Ramos (cell line): Measurements from ENCODE around the gene DNAJB12.
"Not testable (repeated sequence)": the region's sequence is repeated elsewhere in the genome, so short reads cannot be mapped to it uniquely, and the experiment has no call there.

Experiments
- in situ Hi-C: fragments of 300-500 bp; cut with MboI; formaldehyde crosslinking; loops from one replicate; pipeline ENCODE4 v1.14.3; 2022; ENCODE audit warnings: low sequenced_read_pairs; ENCODE audit not compliant: unreplicated experiment

Gene DNAJB12

GRCh38 chr10:72354356-72355213, at the start of gene DNAJB12:
DNAJB12 (minus strand) TSS chr10:72354919; CDS start chr10:72354897, 22 bp downstream.
- in situ Hi-C loops: loop anchor here (25.0 kb wide), 1 partner anchor 808 kb away; the partner anchor contains the start of genes ECD and FAM149B1

- in situ Hi-C loops: not testable (repeated sequence)
Measured at GRCh38 chr10:72395581-72395980, 40.9 kb upstream of the DNAJB12 start.

- in situ Hi-C loops: no loop called here
Measured at GRCh38 chr10:72392571-72392970, 37.9 kb upstream of the DNAJB12 start.

GRCh38 chr10:72390764-72391163, 36.0 kb upstream of the DNAJB12 start:
- in situ Hi-C loops: no loop called here

GRCh38 chr10:72389716-72390115, 35.0 kb upstream of the DNAJB12 start:
- in situ Hi-C loops: no loop called here

GRCh38 chr10:72389014-72389413, 34.3 kb upstream of the DNAJB12 start:
- in situ Hi-C loops: no loop called here

GRCh38 chr10:72388062-72388461, 33.3 kb upstream of the DNAJB12 start:
- in situ Hi-C loops: no loop called here

GRCh38 chr10:72386916-72387586, 32.3 kb upstream of the DNAJB12 start:
- in situ Hi-C loops: no loop called here

GRCh38 chr10:72385724-72386123, 31.0 kb upstream of the DNAJB12 start:
- in situ Hi-C loops: no loop called here

GRCh38 chr10:72384982-72385381, 30.3 kb upstream of the DNAJB12 start:
- in situ Hi-C loops: not testable (repeated sequence)

GRCh38 chr10:72379776-72380175, 25.1 kb upstream of the DNAJB12 start:
- in situ Hi-C loops: no loop called here

GRCh38 chr10:72379062-72379461, 24.3 kb upstream of the DNAJB12 start:
- in situ Hi-C loops: no loop called here

- in situ Hi-C loops: no loop called here
Measured at GRCh38 chr10:72375585-72375984, 20.9 kb upstream of the DNAJB12 start.

GRCh38 chr10:72375173-72375572, 20.5 kb upstream of the DNAJB12 start:
- in situ Hi-C loops: no loop called here

- in situ Hi-C loops: loop anchor here (25.0 kb wide), 1 partner anchor 792 kb away; the partner anchor contains the start of genes ECD and FAM149B1
Measured at GRCh38 chr10:72370201-72370722, 15.5 kb upstream of the DNAJB12 start.

GRCh38 chr10:72367301-72367960, 12.7 kb upstream of the DNAJB12 start:
- in situ Hi-C loops: loop anchor here (10.0 to 25.0 kb wide), 2 partner anchors 467 to 795 kb away; partner anchors contain the start of genes ECD and FAM149B1

- in situ Hi-C loops: loop anchor here (10.0 to 25.0 kb wide), 2 partner anchors 470 to 797 kb away; partner anchors contain the start of genes ECD and FAM149B1
Measured at GRCh38 chr10:72365106-72365895, 10.6 kb upstream of the DNAJB12 start.

- in situ Hi-C loops: loop anchor here (10.0 to 25.0 kb wide), 2 partner anchors 470 to 798 kb away; partner anchors contain the start of genes ECD and FAM149B1
Measured at GRCh38 chr10:72364239-72364777, 9.6 kb upstream of the DNAJB12 start.

GRCh38 chr10:72356987-72357386, 2.3 kb upstream of the DNAJB12 start:
- in situ Hi-C loops: loop anchor here (25.0 kb wide), 1 partner anchor 805 kb away; the partner anchor contains the start of genes ECD and FAM149B1
